H1 (cell line): ENCODE data around the gene VSTM2B. TPM values are rescaled to one million over a fixed set of nuclear protein-coding genes. Genes with fewer than 3 reads are reported as not detected.

Source experiments
- TEAD4 ChIP-seq: IDR thresholded peaks from 2 replicates; pipeline ENCODE4 v1.6.1; 2012; ENCODE audit warnings: low read depth, low read length, inconsistent platforms, mixed read lengths
- YY1 ChIP-seq: IDR thresholded peaks from 2 replicates; pipeline ENCODE4 v1.6.1; 2011; ENCODE audit warnings: low read depth, mild to moderate bottlenecking, low read length
- polyA plus RNA-seq, 7 experiments: library from polyadenylated mRNA; depleted of rRNA in 3 of 7; stranded (reverse) in 5 of 7; unstranded in 2 of 7; fragments of >200 nt in 5 of 7; fragments of 200-250 nt in 2 of 7; gene quantifications; 1 replicate in 5 of 7; 2 replicates in 1 of 7; 4 replicates in 1 of 7; pipeline versions ENCODE4 v1.2.1 to v1.2.3, GENCODE V29; 2011 to 2013; ENCODE audit warnings: missing spikeins in 2 of 7, mixed read lengths in 2 of 7
- total RNA-seq: library from RNA; stranded (reverse); fragmentation: NEBNext Ultra II Directional; extraction: Animal tissue kit (Norgen Biotek cat#: 25700); gene quantifications from 2 replicates; pipeline ENCODE4 v1.2.1, GENCODE V29; 2021
- TF ChIP-seq, protein P1 (sequence below): fragments of 300-600 bp; sonication (generic); IDR thresholded peaks from 2 replicates; pipeline ENCODE4 v1.7.1; 2012; ENCODE audit warnings: low read length, moderate library complexity, mild to moderate bottlenecking, inconsistent platforms; ENCODE audit not compliant: insufficient replicate concordance

Gene VSTM2B
- total and polyA plus RNA-seq, 2 of the 8 experiments (the other 6 are each of a cell fraction or from before 2014, with no cell fraction given): 0.82 to 1.5 TPM

GRCh38 chr19:29548483-29549085 is 22.8 kb downstream of the VSTM2B start (continued):
- TF ChIP-seq, protein P1, sequence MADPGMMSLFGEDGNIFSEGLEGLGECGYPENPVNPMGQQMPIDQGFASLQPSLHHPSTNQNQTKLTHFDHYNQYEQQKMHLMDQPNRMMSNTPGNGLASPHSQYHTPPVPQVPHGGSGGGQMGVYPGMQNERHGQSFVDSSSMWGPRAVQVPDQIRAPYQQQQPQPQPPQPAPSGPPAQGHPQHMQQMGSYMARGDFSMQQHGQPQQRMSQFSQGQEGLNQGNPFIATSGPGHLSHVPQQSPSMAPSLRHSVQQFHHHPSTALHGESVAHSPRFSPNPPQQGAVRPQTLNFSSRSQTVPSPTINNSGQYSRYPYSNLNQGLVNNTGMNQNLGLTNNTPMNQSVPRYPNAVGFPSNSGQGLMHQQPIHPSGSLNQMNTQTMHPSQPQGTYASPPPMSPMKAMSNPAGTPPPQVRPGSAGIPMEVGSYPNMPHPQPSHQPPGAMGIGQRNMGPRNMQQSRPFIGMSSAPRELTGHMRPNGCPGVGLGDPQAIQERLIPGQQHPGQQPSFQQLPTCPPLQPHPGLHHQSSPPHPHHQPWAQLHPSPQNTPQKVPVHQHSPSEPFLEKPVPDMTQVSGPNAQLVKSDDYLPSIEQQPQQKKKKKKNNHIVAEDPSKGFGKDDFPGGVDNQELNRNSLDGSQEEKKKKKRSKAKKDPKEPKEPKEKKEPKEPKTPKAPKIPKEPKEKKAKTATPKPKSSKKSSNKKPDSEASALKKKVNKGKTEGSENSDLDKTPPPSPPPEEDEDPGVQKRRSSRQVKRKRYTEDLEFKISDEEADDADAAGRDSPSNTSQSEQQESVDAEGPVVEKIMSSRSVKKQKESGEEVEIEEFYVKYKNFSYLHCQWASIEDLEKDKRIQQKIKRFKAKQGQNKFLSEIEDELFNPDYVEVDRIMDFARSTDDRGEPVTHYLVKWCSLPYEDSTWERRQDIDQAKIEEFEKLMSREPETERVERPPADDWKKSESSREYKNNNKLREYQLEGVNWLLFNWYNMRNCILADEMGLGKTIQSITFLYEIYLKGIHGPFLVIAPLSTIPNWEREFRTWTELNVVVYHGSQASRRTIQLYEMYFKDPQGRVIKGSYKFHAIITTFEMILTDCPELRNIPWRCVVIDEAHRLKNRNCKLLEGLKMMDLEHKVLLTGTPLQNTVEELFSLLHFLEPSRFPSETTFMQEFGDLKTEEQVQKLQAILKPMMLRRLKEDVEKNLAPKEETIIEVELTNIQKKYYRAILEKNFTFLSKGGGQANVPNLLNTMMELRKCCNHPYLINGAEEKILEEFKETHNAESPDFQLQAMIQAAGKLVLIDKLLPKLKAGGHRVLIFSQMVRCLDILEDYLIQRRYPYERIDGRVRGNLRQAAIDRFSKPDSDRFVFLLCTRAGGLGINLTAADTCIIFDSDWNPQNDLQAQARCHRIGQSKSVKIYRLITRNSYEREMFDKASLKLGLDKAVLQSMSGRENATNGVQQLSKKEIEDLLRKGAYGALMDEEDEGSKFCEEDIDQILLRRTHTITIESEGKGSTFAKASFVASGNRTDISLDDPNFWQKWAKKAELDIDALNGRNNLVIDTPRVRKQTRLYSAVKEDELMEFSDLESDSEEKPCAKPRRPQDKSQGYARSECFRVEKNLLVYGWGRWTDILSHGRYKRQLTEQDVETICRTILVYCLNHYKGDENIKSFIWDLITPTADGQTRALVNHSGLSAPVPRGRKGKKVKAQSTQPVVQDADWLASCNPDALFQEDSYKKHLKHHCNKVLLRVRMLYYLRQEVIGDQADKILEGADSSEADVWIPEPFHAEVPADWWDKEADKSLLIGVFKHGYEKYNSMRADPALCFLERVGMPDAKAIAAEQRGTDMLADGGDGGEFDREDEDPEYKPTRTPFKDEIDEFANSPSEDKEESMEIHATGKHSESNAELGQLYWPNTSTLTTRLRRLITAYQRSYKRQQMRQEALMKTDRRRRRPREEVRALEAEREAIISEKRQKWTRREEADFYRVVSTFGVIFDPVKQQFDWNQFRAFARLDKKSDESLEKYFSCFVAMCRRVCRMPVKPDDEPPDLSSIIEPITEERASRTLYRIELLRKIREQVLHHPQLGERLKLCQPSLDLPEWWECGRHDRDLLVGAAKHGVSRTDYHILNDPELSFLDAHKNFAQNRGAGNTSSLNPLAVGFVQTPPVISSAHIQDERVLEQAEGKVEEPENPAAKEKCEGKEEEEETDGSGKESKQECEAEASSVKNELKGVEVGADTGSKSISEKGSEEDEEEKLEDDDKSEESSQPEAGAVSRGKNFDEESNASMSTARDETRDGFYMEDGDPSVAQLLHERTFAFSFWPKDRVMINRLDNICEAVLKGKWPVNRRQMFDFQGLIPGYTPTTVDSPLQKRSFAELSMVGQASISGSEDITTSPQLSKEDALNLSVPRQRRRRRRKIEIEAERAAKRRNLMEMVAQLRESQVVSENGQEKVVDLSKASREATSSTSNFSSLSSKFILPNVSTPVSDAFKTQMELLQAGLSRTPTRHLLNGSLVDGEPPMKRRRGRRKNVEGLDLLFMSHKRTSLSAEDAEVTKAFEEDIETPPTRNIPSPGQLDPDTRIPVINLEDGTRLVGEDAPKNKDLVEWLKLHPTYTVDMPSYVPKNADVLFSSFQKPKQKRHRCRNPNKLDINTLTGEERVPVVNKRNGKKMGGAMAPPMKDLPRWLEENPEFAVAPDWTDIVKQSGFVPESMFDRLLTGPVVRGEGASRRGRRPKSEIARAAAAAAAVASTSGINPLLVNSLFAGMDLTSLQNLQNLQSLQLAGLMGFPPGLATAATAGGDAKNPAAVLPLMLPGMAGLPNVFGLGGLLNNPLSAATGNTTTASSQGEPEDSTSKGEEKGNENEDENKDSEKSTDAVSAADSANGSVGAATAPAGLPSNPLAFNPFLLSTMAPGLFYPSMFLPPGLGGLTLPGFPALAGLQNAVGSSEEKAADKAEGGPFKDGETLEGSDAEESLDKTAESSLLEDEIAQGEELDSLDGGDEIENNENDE: no peak
- TF ChIP-seq YY1: no peak
- TF ChIP-seq TEAD4: no peak
